Measurements from ENCODE around the gene SMARCAD1.
"Not testable (repeated sequence)": the region's sequence is repeated elsewhere in the genome, so short reads cannot be mapped to it uniquely, and the experiment has no call there.

Gene SMARCAD1

DNA sequence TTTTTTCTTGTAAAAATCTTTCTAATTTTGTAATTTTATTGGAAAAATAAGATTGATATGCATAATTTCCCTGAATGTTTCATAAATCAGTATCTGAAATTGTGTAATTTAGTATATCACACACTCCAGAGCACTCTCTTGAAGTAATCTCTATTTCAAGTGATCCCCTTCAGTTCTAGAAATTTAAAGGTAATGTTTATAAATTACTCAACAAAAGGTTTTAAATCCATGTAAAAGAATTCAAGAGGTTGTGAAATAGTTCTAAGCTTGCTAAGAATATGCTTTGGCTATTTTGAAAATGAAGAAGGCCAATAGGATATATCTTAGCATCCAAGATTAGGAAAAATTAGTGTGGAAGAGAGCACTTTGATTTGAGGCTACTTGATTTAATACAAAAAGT lies 28.2 kb downstream of the SMARCAD1 start:
- no peak for DNase-seq

- DNase-seq = no peak
Measured at GRCh38 chr4:94237271-94237670, 29.6 kb downstream of the SMARCAD1 start.

DNA sequence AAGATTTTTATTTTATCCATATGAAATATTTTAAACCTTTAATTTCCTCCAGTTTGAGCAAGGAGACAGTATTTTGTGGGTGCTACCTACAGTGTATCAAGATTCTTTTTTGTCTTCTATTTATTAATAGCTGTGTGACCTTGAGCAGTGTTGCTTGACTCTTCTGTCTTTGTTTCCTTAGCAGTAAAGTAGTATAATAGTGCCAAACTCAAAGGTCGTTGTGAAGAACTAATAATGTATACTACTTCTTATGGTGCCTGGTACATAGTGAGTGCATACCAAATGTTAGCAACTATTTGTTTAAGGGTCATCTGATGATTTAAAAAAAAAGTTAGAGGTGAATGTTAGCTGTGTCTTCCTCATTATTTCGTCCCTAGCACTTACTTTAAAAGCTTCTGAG lies 30.5 kb downstream of the SMARCAD1 start:
- DNase-seq = no peak

DNA sequence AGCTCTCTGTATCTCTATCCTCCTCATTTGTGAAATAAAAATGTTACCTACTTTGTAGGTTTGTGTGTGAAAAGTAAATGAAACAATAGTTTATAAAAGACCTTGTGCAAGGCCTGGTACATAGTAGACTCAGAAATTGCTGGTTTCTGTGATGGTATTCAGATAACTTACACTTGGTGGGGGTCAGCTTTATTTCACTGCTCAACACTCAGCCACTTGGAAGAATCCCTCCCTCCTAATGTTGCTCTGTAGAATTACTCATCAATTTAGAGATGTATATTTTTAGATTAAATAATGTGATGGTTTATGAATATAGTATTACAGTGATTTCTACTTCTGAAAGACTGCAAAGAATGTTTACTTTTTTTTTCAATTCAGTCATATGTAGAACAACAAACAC lies 32.7 kb downstream of the SMARCAD1 start:
- no peak for DNase-seq

- no peak for DNase-seq
Measured at GRCh38 chr4:94244087-94244828, 36.6 kb downstream of the SMARCAD1 start.

DNA sequence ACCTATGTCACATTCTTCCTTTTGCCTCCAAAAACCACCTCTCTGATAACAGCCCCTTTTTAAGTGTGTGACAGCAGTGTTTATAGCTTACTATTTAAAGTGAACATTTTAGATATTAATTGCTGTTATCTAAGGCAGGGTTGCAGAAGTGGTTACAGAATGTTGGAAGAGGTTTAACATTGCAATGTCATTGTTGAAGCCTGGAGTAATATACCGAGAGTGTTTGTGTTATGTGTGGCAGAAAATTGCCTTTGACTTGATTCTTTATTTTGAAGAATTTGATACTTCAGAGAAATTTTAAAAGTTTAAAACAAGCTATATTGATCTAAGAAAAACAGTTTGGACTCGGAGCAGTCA lies 37.1 kb downstream of the SMARCAD1 start:
- no peak for DNase-seq

GRCh38 chr4:94251094-94251493 lies 43.4 kb downstream of the SMARCAD1 start:
- no peak for DNase-seq

DNA sequence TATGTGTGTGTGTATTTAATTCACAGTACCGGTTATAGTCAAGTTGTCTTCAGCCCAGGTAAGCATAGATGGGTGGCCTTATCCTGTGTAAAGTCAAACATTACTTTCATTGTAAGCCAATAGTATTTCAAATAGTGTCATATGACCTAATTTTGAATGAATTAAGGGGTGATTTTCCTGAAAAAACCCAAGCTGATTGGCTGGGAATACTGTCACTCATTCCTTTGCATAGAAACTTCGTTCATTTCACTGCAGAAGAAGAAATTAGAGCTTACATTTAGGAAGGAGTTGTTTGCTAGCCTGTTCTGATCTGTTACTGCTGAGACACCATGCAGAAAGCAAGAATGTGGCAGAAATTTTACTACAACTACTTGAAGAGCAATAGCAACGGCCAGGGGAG lies 45.4 kb downstream of the SMARCAD1 start:
- no peak for DNase-seq

DNA sequence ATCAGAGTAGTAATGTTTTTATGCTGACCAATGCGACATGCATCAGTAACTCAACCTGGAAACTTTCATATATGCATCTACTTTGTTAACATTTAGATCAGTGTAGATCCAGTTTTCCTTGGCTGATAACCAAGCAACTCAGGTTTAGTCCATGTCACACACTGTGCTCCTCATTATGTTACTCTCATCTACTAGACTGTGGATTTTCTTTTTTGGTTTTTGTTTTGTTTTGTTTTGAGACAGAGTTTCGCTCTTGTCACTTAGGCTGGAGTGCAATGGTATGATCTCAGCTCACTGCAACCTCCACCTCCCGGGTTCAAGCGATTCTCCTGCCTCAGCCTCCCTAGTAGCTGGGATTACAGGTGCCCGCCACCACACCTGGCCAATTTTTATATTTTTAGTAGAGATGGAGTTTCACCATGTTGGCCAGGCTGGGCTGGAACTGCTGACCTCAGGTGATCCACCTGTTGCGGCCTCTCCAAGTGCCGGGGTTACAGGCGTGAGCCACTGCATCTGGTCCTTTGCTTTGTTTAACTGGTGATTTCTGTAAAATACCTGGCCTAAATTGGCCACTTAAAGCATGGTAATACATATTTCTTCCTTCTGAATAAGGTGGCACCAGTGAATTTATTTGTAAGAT lies 48.6 kb downstream of the SMARCAD1 start:
- DNase-seq = no peak

- peak; percentile 3 for DNase-seq
Measured at GRCh38 chr4:94256828-94257227, 49.2 kb downstream of the SMARCAD1 start.

GRCh38 chr4:94262163-94263016 lies 54.7 kb downstream of the SMARCAD1 start:
- no peak for DNase-seq

DNA sequence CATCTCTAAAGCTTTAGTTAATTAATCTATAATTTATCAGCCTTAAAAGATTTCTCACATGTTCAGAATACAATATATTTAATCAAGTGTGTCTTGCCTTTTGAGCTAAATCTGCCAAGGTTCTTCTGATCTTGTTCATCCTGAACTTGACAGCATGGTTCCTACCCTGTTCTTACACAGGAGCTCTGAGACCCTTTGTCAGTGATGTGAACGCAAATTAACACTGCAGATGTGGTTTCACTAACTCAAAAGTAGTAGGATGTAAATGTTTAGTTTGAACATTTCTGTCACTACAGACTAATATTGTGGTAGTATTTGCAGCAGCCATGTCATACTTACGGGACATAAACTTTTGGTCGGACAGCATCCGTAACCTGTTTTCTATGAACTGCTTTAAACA lies 59.4 kb downstream of the SMARCAD1 start:
- DNase-seq = no peak

DNA sequence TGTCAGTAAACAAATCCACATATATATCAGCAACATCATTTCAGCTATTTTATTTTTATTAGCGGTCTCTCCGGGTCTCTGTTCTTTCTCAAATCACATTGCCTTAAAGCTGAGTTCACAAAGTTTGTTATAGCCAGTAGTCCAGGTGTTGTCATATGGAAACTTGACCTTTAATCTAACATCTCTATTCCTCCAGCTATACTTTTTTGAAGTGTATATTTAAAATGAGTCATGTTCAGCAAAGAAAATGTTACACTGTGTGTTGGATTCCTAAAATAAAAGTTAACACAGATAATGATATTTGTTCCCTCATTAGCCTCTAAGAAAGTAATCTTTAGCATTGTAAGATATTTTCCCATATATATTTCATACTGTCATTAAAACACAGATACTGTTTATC lies 63.6 kb downstream of the SMARCAD1 start:
- DNase-seq = no peak

DNA sequence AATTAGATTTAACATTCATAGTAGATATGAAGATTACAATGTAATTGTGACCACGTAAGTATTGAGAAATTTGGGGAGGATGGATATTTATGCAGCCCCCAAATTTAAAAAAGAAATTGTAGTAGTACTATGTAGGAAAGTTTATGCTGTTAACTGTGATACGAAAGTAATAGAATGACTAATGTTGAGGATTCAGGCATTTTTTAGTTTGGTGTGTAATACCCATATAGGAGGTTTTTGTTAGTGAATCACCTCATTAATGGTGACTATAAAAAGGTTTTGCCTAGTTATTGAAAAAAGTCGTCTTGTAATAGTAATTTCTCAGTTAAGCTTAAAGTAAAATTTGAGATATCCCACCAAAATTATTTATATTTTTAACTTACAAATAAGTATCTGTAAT lies 67.2 kb downstream of the SMARCAD1 start:
- DNase-seq = no peak

DNA sequence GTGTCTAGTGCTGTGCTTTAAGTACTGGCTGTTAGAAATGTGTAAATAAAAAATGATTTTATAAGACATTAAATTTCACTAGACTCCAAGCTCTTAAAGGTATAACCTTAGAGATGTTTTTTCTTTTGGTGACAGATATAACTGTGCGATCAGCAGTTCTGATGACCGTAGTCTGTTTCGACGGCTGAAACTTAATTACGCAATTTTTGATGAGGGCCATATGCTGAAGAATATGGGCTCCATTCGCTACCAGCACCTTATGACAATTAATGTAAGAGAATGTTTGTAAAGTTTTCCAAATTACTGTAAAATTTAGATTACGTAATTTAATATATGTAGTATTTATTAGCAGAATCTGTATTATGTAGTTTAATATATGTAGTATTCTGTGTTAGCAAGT lies 68.5 kb downstream of the SMARCAD1 start:
- DNase-seq = no peak

GRCh38 chr4:94277534-94277933 lies 69.9 kb downstream of the SMARCAD1 start:
- no peak for DNase-seq

GRCh38 chr4:94278781-94279180 lies 71.1 kb downstream of the SMARCAD1 start:
- no peak for DNase-seq

GRCh38 chr4:94284889-94285288 lies 77.2 kb downstream of the SMARCAD1 start:
- DNase-seq = no peak

DNA sequence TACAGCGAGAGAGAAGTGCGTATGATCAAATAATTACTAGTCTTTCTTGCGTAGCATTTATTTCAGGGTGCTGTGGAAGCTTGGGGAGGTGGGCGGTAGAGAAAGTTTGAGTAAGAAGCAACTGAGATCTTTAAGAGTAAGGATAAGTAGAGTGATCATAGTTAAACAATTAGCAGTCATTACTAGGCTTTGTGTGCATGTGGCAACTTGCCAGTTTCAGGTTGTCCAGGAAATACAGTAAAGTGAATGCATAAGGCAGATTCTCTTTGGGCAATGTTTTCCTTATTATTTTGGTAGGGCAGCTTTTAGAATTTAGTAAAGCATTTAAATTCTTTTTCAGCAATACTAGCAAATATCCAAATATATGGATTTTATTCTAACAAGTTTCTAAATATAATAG lies 78.0 kb downstream of the SMARCAD1 start:
- no peak for DNase-seq

DNA sequence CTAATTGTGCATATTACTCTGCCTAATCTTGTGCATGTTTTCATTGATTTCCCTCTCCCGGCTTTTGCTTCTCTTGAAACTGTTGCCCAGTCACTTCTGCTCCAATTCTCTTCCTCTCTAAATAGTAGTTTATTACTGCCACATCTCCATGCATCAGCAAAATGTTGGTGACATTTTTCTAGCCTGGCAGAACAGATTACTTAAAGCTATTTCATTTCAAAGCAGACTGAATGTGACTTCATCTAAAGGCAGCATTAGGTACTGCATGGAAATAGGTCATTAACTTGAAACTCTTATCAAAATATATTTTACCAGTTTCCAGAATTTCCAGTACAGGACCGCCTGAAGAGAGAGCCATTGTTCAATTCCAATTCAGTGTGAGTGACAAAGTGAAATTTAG lies 82.6 kb downstream of the SMARCAD1 start:
- no peak for DNase-seq

GRCh38 chr4:94293981-94294380 lies 86.3 kb downstream of the SMARCAD1 start:
- not testable (repeated sequence) for DNase-seq

GRCh38 chr4:94295473-94295872 lies 87.8 kb downstream of the SMARCAD1 start:
- DNase-seq = not testable (repeated sequence)

DNA sequence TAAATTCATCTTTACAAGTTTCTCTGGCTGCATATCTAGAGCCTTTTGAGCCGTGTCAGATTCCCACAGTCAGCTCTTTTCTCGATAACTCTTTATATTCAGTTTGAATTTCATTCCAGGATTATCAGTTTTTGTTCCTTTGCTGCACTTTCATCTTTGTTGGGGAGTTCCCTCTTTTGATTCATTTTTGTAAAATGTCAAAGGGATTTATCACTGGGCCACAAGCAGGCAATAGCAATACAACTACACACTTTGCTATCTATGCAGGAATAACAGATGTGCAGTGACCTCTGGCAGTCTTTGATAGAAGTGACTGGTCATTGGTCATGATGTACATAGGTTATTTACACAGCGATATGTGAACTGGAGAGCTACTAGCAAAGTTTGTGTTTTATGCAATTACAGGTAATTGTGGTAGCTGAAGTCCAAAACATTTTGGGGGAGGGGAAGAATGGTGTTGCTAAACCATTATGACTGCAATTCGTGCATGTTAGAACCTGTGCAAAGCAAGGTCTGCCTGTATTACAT lies 91.1 kb downstream of the SMARCAD1 start:
- DNase-seq = no peak

DNA sequence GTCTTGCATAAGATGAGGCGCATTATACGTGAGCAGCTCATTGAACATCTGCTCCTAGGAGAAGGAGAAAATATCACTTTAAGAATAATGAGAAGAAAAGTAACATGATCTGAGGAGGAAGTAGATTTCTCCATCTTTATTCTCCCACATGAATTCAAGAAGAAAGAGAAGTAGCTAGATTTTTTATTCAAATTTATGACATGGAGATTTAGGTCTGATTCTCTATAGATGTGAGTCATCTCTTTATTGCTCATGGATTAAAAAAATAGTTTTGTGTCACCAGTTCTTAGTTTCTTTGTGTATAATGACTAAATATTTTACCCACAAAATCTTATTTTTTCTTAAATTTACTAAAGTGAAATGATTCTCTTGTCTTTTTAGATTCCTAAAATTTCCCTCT lies 94.5 kb downstream of the SMARCAD1 start:
- no peak for DNase-seq

Measured in CD4-positive, alpha-beta T cell treated with Interleukin-21 for 1 hour (primary cell).